LNCAP (cell line): ENCODE measurements around the gene AFAP1.

ENCODE experiments used
- TF ChIP-seq, protein P1 (sequence below): fragments of 450-650 bp; IDR thresholded peaks from 2 replicates; pipeline ENCODE4 v1.5.1; 2017; ENCODE audit warnings: mild to moderate bottlenecking

The AFAP1 gene

DNA sequence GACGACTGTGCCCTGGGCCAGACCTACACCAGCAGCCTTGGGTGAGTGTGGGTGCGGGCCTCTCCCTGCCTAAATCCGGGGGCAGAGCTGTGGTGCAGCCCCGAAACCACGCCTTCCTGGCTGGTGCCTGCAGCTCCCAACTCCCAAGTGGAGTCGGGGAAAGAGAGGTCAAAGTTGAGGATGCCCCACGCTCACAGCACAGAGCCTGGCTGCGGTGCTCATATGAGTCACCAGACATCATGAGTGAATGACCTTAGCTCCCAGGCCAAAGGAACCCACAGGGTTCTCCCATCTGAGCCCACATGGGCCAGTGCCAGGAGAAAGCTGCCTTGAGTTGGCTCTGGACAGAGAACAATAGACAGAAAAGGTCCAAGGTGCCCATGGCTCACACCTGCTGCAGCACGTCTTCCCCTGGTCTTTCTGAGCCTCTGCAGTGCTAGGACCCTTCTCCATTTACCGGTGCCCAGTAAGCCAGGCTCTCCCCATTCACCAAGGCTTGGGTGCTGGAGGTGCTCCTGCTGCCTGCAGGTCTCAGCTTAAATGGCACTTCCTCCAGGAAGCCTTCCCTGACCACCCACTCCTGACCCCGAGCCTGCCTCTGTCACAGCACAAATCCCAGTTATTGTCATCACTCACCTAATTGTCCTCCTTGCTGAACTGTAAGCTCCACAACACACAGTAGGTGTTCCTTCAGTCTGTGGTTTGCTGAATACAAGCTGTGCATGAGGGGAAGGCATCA, 224.2 kb downstream of the AFAP1 start:
- TF ChIP-seq, protein P1, sequence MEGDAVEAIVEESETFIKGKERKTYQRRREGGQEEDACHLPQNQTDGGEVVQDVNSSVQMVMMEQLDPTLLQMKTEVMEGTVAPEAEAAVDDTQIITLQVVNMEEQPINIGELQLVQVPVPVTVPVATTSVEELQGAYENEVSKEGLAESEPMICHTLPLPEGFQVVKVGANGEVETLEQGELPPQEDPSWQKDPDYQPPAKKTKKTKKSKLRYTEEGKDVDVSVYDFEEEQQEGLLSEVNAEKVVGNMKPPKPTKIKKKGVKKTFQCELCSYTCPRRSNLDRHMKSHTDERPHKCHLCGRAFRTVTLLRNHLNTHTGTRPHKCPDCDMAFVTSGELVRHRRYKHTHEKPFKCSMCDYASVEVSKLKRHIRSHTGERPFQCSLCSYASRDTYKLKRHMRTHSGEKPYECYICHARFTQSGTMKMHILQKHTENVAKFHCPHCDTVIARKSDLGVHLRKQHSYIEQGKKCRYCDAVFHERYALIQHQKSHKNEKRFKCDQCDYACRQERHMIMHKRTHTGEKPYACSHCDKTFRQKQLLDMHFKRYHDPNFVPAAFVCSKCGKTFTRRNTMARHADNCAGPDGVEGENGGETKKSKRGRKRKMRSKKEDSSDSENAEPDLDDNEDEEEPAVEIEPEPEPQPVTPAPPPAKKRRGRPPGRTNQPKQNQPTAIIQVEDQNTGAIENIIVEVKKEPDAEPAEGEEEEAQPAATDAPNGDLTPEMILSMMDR, result no peak

DNA sequence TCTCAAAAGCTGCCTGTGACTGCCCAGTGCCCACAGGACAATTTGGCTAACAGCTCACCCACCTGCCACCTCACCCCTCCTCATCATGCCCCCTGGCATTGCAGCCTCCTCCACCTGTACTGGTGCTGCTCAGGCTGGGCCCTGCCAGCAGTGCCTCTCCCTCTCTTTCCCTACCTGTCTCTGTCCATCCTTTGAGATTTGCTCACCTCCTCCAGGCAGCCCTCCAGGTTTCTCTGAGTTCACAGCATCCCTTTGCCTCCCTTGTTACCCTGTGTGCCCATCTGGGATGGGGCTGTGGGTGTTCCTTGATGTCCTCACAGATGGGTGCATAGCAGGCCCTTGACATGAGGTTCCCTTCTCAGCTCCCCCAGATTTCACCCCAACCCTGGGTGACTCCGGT, 224.9 kb downstream of the AFAP1 start:
- TF ChIP-seq, protein P1, result no peak

DNA sequence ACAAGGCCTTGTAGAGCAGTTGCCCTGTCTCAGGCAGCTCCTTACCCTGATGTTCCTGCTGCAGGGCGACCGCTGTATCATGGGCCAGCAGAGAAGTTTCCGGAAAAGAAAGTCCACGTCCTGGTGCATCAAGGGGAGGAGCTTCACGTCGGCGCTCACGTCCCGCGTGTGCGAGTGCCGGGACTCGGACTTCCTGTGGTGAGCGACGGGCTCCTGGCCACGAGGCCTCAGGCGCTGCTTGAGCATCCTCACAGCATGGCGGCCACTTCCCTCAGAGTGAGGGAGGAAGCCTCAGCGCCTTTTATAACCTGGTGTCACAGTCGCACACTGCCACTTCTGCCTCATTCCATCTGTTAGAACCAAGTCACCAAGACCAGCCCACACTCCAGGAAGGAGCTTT, 225.5 kb downstream of the AFAP1 start:
- TF ChIP-seq, protein P1, result no peak

DNA sequence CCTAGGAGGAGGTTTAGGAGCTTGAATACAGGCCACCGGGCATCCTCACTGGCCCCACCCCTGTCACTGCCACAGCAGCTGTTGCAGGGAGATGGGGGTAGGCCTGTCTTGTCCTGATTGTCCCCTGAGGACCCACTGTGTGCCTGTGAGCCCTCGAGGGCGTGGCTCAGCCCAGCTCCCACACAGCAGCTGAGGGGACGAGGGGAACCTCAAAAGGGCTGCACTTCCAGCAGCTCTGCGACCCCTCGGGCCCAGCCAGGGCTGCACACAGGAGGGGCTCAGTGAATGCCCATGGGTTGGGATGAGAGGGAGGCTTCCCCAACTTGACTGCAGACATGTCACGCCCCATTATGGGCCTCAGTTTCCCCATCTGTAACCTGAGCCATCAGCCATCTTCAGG, 225.9 kb downstream of the AFAP1 start:
- TF ChIP-seq, protein P1, result no peak

DNA sequence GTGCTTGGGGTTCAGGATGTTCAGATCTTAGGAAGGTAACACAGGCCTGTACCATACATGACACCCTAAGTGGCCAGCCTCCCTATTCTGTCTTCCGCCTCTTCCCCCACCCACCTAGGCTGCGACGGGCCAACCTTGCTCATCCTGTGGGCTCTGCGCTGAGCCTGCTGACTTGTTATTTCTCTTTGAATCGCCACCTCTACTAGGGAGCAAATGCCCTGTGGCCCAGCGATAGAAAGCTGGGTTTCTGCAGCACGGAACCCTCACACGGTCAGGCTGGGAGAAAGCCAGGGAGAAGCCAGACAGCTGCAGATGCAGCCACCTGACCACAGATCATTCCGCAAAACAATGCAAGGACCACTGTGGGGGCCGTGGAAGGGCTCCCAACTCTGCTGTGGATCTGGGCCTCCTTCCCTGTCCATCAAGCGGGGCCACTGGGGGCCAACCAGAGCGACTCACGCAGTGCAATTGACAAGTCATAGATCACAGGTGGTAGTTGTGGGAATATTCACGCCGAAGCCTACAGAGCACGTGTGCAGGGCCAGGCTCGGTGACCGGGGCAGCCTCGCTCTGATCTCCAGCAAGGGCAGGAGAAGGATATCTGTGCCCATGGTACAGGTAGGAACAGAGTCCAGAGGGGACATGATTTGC, 227.5 kb downstream of the AFAP1 start:
- TF ChIP-seq, protein P1, result no peak

DNA sequence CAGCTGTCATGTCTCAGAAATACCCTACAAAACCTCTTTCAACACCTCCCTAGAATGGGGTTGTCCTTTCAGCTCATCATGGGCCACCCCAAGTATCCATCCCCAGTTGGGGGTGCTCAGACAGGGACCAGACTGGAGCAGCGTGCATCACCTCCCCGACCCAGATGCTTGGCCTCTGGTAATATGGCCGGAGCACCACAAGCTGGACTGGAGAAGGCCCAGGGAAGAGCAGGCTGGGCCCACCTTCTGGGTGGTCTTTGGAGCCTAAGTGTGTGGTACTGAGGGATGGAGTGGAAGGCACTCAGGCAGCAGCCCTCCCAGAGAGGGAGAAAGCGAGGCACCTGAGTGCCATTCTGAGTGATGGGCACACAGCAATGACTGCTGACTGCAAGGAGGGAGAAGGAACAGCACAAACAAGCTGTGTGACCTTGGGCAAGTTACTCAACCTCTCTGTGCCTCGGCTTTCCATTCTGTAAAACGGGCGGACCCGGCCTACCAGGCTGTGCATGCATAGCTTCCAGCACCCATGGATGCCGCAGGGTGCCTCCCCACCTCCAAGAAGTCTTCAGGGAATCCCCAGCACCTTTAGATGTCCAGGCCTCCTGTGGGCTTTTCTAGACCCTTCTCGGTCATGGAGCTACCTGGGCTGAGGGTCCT, 228.2 kb downstream of the AFAP1 start:
- TF ChIP-seq, protein P1, result no peak

DNA sequence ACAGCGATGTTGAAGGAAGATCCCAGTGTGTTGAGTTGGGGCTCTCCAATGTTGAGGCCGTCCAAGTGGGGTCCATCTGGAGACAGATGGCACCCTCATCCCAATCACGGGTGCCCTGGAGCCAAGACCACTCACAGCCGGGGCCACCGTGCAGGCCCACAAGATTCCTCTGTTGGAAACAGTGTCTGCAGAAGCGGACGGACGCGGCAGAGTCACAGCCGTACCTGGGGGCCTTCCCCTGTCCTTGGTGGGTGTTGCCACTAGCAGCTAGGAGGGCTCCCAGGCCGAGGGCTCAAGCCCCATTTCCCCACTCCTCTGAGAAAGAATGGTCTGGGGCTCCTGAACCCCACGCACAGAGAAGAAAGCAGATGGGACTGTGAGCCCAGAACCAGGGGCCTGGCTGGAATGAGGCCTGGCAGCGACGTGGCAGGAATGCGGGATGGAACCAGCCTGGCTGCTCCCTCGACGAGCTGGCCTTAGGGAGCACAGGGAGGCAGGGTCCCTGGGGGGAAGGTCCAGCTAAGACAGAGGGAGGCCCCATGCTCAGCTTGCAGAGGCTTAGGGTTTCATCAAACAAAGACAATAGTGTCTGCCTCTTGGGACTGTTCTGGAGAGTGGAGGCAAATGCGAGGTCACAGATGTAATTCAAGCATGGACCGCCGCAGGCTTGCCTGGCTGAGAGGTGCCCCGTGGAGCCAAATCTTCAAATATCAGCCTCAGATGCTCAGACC, 228.9 kb downstream of the AFAP1 start:
- TF ChIP-seq, protein P1, result no peak
